Stimulated activated CD8-positive, alpha-beta memory T cell treated with anti-CD3 and anti-CD28 coated beads, Interleukin-4, amount 100 ng/mL, for 48 hours (primary cell): ENCODE data around the gene PDRG1.

Experiments used
- DNase-seq: peaks from one replicate; pipeline ENCODE4 v3.0.0-alpha.2; 2020

PDRG1 gene

DNA sequence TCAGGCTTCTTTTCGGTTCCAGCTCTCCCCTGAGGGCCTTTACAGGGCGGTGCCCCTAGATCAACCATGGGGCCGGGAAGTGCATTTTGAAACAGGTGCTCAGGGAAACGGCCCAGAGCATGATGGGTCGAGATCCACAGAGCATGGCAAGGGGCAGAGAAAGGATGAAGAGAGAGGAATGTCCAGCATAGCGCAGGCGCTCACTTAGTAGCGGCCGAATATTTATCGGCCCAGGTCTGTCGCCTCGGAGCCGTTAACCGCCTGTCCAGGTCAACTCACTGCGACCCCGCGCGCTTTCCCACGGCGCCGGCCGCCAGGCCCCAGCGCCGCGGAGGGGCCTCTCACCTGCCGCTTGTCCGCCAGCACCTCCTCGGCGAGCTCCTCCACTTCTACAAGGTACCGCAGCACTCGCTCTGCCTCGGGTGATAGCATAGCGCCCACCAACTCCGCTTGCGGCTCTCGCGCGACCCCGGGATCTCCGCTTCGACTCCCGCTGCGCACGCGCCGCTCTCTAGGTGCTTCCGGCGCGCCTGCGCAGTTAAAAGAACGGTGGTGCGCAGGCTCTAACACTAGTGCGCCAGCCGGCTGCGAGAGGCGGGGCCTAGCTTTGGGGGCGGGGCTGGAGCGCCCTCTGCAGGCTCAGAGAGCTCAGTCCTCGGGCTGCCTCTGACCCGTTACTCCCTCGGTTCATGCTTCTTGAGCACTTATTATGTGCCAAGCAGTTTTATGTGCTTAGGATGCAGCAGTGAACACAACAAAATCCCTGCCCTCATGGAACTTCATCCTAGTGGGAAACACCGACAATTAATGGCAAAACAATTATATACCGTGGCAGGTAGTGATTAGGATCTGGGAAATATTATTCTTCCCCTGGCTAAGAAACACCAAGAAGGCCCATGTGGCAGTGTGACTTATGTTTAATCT is at the start of gene PDRG1:
PDRG1 (minus strand) TSS at position 517 of the 924 bp plus-strand sequence; CDS start at position 432, 85 bp downstream.
- peak; percentile 99 for DNase-seq

DNA sequence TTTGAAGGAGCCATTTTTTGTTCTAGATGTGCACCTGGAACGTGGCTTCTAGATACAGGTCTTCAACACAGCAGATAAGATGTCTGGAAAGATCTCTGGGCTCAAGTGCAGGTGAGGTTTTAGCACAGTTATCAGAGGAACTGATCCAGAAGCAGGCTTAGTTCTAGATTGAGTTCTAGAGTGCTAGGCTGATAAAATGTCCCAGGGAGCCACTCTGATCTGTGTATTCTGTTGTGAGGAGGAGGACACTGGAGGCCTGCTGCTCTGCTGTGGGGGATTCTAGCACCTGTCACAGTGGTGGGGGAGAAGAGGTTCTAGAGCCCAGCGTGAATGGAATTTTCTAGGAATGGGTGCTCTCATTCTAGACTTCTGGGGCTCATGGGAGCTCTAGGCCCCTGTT is 46.4 kb upstream of the PDRG1 start:
- DNase-seq = no peak

DNA sequence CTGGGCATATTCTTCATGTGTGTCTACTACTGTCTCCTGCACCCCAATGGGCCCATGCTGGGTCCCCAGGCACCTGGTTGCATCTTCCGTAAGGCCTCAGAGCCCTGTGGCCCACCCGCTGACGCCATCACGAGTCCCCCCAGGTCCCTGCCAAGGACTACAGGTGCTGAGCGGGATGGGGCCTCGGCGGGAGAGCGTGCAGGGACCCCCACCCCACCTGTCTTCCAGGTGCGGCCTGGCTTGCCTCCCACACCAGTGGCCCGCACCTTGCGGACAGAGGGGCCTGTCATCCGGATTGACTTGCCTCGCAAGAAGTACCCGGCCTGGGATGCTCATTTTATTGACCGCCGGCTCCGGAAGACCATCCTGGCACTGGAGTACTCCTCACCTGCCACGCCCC is 45.1 kb upstream of the PDRG1 start:
- no peak for DNase-seq

DNA sequence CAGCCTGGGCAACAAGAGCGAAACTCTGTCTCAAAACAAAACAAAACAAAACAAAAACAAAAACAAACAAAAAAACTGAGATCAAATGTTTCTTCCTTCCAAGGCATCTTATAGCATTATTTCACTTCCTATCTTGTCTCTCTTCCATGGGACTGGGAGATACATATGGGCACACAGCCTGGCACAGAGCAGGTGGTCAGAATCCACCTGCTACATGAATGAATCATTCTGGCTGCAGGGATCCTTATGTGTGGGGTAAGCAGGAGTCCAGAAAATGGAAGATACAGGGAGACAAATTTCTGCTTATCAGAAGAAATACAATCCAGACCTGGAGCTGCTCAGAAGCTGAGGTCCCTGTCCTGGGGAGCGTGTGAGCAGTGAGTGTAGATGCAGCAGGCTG is 40.2 kb upstream of the PDRG1 start:
- DNase-seq = no peak

DNA sequence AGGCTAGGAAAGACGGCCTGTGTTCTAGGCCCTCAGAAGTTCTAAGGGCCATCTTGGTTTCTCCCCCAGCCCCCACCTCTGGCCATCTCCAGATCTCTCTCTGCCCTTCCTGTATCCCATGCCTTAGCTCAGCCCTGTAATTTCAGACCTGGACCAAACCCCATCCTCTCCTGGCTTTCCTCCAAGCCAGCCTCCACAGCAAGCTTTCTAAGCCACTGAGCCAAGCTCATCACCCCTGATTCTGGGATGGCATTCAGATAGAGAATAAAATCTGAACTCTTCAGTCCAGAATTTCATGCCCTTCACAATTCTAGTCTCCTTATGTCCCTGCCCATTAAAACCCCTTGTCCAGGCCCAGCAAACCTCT is 39.5 kb upstream of the PDRG1 start:
- no peak for DNase-seq

DNA sequence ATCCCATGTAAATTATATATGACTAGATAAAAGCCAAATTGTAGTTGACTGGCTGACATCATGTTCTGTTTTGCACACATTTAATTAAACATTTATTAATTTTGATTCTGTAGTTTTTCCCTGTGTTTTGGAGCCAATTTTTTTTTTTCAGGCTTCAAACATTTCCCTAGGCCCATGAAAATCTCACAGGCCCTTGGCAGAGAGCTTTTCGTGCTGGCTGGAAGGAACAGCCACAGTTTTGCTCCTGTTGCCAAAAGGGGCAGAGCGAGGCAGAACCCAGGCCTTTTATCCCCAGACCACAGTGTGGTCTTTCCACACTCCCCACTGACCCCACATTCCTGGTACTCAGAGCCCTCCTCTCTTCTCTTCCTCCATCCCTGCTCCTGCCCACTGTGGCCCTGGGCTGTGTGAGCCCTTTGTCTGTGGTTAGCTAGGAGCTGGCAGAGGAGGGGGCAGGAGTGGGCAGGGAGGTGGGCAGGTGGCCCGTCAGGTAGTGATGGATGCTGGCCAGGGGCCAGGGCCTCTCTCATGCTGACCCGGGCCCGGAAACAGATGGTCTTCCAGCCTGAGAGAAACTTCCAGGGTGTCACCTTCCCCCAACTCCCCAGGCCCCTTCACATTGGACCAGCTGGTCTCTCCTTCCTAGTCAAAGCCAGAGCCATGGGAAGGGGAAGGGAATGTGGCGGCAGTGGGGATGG is 38.9 kb upstream of the PDRG1 start:
- no peak for DNase-seq

DNA sequence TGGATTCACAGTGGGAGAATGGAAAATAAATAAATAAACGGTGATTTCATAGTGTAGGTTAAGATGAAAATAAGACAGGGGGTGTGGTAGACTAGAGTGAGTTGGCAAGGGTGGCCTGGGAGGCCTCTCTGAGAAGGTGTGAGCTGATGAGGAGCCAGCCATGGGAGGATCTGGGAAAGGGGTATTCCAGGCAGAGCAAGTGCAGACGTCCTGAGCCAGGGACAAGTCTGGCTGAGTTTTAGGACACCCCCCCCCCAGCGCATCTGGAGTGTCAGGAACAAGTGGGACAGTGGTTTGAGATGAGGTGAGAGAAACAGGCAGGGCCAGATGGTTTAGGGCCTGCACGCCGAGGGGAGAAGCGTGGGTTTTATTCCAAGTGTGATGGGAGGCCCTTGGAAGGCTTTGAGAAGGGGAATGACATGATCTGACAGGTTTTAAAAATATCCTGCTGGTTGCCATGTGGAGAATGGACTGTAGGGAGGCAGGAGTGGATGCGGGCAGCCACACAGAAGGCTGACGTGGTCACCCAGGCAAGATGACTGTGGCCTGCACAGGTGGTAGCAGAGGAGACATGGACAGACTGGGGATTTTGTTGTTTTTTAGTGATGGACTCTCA is 37.3 kb upstream of the PDRG1 start:
- DNase-seq = no peak

DNA sequence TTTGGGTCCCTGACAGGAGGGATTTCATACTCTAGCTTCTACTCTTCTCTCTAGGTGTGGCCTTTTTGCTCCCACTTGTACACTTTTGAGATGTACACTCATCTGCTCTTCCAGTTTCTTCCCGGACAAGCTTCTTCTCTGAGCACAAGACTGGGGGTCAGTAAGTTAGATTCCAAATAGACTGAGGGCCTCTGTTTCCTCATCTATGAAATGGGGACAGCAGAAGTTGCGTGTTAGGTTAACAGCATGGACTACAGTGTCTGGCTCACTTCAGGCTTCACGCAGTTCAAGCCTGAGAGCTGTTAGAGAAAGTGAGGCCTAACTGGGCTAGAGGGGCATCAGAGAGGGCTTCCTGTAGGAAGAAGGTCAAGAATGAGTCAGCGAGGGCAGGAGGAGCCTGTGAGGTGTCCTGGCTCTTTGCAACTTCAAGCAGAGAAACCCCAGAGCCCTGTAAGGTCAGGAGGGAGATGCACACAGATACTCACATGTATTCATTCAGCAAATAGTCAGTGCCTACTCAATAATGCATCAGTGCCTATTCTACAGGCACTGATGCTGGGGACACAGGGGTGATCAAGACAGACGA is 36.7 kb upstream of the PDRG1 start:
- no peak for DNase-seq

DNA sequence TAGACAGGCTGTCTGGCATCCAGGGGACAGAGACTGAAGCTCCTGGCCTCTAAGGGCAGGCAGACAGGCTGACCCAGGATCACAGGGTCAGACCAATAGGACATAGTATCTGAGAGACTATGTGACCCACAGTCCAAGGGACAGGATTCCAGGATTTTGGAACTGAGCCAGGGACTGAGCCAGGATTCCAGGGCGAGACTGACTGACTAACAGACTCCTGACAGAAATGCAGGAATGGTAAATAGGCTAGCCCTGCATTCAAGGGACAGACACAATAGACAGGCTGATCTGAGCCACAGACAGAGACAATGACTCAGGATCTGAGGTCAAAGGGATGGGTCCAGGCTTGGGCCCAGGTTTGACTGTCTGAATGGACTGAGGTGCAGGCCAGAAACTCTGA is 35.9 kb upstream of the PDRG1 start:
- no peak for DNase-seq

DNA sequence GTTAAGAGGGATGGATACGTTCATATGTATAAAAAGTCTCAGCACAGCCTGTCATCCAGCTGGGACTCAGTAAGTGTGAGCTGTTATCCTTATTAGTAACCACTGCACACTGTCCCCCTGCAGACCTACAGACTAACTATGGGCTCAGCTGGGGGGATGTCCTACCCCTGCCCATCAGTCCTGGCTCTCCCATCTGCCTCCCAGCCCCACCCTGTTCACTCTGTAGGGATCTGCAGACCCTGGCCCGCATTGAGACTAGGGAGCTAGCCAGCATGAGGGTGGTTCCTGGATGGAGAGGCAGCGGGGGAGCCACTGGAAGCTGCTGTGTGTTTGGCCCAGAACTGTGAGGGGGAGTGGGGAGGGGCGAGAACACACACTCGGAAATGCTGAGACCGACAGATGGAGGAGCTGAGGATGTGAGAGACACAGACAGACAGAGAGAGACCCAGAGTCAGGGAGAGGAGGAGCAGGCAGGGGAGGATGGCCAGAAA is 33.2 kb upstream of the PDRG1 start:
- DNase-seq = no peak

DNA sequence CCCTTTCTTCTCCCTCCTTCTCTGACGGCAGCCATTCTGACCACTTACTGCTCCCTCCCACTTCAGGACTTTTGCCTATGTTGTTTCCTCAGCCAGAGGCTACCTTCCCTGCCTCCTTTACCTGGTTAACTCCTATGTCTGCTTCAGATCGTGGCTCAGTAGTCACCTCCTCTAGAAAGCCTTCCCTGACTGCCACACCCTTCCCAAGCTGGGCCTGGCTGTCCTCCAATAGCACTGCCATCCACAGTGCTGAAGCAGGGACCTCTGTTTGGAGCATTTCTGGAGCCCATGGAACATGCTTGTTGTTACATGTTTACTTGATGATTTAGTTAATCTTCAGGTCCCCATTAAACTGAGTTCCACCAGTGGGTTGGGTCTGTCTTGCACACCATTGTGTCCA is 29.9 kb upstream of the PDRG1 start:
- no peak for DNase-seq

DNA sequence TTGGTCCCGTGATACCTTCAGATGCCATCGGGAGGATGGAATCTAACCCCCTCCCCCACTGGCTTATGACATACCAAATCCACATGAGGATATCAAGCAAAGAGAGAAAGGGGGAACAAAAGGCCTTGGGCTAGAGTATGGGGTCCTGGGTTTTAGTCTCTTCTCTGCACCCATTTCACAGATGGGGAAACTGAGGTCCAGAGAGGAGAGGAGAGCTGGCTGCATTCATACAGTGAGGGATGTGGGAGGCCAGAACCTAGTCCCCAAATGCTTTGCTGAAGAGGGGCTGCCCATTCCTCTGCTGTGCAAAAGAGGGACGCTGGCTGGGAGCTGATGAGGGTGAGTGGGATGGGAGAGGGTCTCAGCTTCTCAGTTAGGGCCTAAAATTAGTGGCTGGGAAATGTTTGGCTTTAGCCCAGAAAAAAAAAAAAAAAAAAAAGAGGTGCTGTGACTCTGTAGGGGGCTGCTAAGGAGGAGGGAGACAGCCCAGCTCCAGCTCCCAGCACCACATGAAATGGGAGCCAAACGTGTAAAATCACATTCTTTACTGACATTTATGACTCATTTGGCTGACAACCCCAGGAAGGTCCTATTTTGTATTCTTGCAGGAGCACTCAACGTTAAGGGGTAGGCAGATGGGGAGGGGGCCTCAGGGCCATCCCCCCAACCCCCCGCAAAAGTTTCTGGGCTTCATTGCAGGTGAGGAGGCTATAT is 28.0 kb upstream of the PDRG1 start:
- DNase-seq = no peak

DNA sequence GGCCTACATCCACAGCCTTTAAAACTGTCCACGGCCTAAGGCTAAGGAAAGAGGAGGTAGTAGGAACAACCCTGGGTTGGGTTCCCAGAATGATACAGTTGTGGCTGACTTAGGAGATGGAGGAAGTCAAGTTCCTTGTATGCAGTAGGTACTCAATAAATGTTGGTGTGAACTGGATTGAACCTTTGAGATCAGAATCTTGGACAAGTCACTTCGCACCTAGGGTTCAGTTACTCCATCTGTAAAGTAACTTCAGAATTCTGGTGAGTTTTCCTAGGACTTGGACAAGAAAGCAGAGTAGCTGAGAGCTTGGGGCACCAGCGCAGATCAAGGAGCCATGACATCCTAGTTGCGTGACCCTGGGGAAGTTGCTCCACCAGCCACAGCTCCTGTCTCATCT is 25.2 kb upstream of the PDRG1 start:
- DNase-seq = no peak

DNA sequence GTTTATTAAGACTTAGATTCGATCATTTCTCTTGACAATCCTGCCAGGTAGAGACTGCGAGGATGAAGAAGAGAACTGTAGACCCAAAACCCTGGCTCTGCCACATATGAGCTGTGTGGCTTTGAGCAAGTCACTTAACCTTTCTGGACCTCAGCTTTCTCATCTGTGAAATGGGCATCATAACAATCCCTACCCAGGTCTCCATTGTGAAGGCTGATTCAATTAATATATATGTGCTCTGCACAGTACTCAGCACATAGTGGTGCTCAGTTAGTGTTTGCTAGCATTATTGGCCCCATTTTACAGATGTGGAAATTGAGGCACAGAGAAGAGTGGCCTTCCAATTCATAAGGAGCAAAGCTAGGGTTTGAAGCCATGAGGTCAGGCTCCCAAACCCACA is 24.0 kb upstream of the PDRG1 start:
- DNase-seq = no peak

DNA sequence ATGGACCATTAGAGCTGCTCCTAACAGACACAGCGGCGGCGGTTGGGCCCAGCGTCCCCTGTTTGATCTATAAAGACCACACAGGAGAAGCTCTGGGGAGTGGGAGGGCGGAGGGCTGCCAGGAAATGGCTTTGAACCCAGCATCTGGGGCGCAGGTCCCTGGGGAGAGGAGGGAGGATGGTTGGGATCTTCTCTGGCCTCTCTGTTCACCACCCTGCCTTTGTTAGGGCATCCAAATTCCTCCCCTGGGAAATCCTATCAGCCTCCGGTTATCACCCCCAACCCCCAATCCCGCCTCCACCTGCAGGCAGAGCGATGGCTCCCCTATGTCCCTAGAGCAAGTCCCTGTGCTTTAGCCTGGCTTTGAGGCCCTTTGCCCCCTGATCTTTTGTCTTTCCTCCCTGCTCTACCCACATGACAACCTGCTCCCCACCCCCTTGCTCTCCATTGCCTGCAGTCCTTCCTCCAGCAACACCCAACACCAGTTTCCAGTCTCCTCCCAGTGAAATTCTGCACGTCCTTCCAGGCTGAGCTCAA is 23.2 kb upstream of the PDRG1 start:
- DNase-seq = no peak

DNA sequence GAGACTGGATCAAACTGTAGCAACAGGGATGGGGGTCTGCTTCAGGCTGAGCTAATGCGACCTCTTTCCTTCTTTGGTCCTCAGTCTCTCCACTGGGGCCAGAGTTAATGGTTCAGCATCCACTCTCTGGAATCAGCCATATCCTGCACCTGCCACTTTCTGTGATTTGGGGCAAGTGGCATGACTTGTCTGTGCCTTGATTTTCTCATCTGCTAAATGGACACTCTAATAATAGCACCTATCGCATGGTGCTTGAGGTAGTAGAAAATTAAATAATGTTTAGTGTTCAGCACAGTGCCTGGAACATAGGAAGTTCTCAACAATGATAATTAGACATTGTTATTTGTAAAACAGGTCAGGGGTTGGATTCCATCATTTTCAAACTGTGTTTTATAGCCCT is 22.4 kb upstream of the PDRG1 start:
- DNase-seq = no peak

DNA sequence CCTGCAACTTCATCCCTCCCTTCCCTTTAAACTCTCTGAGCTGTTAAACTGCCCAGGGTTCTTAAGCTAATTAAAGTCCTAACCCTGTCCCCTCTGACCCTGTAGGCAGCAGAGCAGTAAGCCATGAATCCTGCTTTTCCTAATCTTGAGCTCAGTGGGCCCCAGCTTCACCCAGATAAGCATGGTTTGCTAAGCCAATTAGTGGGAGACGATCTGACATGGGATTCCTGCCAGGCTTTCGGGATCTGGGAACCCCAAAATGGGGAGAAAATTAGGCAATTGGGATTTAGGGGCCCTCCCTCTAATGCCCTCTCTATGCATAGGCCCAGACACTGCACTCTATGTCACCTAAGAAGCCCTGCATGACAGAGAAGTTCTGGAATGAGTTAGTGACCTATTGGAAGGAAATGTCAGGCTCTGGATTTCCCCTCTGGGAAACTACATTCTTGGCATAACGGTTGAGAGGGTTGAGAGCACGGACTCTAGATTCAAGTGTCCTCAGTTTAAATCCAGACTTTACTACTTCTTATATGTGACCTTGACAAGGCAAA is 20.7 kb upstream of the PDRG1 start:
- DNase-seq = no peak

DNA sequence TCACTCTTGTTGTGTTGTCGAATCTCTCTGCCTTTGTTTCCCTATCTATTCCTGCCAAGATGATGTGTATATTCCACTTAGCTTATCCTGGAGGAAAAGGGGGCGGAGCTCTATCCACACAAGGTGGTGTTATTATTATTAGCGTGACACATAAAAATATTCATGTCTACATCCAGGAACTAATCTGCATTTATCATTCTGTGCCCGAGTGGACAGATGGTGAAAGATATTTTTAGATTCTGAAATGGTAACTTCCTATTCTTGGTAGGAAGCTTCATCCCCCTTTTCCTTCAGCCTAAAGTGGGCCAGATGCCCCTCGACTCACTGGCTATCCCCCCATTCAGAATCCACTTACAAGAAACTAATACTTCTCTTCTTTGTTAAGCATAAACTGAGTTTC is 18.1 kb upstream of the PDRG1 start:
- DNase-seq = no peak

DNA sequence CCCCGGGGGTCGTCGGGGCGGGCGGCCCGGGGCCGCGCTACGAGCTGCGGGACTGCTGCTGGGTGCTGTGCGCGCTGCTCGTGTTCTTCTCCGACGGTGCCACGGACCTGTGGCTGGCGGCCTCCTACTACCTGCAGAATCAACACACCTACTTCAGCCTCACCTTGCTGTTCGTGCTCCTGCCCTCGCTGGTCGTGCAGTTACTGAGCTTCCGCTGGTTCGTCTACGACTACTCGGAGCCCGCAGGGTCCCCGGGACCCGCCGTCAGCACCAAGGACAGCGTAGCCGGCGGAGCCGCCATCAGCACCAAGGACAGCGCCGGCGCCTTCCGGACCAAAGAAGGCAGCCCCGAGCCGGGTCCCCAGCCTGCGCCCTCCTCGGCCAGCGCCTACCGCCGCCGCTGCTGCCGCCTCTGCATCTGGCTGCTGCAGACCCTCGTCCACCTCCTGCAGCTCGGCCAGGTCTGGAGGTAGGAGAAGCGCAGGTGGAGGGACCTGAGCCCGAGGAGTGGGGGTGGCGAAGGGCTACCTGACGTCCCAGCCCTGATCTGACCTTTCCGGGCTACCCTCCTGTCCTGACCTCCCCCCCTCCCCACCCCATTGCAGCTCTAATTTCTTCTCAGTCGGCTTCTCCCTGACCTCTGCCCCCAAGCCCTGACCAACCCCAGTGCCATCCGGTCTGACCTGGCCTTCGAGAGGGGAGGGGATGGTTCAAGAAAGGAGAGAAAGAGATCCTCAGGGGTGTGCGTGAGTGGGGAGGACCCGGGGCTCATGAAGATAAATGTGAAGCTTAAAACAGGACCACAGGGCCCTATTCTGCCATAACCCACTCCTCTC is 16.7 kb upstream of the PDRG1 start:
- peak; percentile 90 for DNase-seq

DNA sequence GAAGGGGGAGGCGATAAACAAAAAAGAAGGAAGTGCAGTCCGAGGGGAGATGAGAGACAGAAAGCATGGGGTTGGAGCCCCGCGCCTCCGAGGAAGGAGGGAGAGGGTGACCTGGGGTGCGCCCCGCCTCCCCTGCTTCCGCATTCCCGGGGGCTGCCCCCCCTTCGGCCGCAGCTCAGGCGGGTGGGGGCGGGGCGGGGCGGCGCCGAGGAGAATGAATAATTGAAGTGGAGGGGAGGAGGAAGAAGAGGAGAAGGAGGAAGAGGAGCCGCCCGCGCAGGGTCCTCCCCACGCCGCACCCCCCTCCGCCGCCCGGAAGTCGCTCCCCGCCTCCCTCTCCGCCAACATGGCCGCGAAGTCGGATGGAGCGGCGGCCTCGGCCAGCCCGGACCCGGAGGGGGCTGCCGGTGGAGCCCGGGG is 16.0 kb upstream of the PDRG1 start, which contains the start of gene XKR7:
XKR7 (plus strand) TSS at position 322 of the 420 bp plus-strand sequence; CDS start at position 347, 25 bp downstream.
- peak; percentile 32 for DNase-seq
